A549 (cell line): ENCODE measurements around the gene NHSL1. TPM values are rescaled to one million over a fixed set of nuclear protein-coding genes. Genes with fewer than 3 reads are reported as not detected.

Source experiments
- ATAC-seq, 2 experiments: fragments of 200-7000 bp in 1 of 2; fragments of >200 bp in 1 of 2; cut with Nextera tagmentation in 1 of 2; cut with Tn5 transposase in 1 of 2; 3 replicates each; pipeline versions ENCODE4 v1.8.0 to v1.9.1; 2018 to 2020; ENCODE audit warnings: mild to moderate bottlenecking in 1 of 2, moderate library complexity in 1 of 2
- CTCF ChIA-PET: fragments of 300-600 bp; sonication (Branson Sonifier 250); formaldehyde crosslinking; extraction: SDS; loops from one replicate; lab custom pipeline; 2021; ENCODE audit warnings: antibody characterized with exemption, inconsistent platforms; lab: Yijun Ruan, JAX
- POLR2A ChIA-PET: fragments of 350-600 bp; formaldehyde crosslinking; extraction: SDS; loops from one replicate; lab custom pipeline; 2021; ENCODE audit warnings: antibody characterized with exemption, inconsistent platforms; lab: Yijun Ruan, JAX
- DNase-seq, 2 experiments: peaks; one replicate each; pipeline versions ENCODE4 v3.0.0 to v3.0.0-alpha.2; 2011 to 2016; ENCODE audit warnings: low read depth in 1 of 2, low spot score in 1 of 2
- FAIRE-seq: peaks from 2 replicates; lab custom pipeline; 2011; peaks lifted over from hg19 to GRCh38; lab: Jason Lieb, UNC
- H3K27ac ChIP-seq, 2 experiments: fragments of >200 bp; sonication (Bioruptor Twin); formaldehyde crosslinking; 3 replicates each; pipeline ENCODE4 v1.5.1; 2016 to 2017
- H3K4me1 ChIP-seq: fragments of >200 bp; sonication (Bioruptor Twin); formaldehyde crosslinking; 3 replicates; pipeline ENCODE4 v1.6.1; 2016
- H3K4me2 ChIP-seq: fragments of >200 bp; sonication (Bioruptor Twin); formaldehyde crosslinking; 3 replicates; pipeline ENCODE4 v1.6.1; 2016
- H3K4me3 ChIP-seq: fragments of >200 bp; sonication (Bioruptor Twin); formaldehyde crosslinking; 3 replicates; pipeline ENCODE4 v1.5.1; 2016
- H3K9me3 ChIP-seq: fragments of >200 bp; sonication (Bioruptor Twin); formaldehyde crosslinking; 3 replicates; pipeline ENCODE4 v1.6.1; 2016
- CBX8 ChIP-seq: fragments of 200-600 bp; sonication (generic); IDR thresholded peaks from 2 replicates; pipeline ENCODE4 v1.6.1; 2016
- CEBPB ChIP-seq, 2 experiments: fragments of >200 bp in 1 of 2; sonication (Bioruptor Twin) in 1 of 2; formaldehyde crosslinking in 1 of 2; IDR thresholded peaks; 2 replicates each; pipeline ENCODE4 v1.6.1; 2012 to 2016
- CHD4 ChIP-seq: fragments of 200-600 bp; sonication (generic); IDR thresholded peaks from 2 replicates; pipeline ENCODE4 v1.6.1; 2016; ENCODE audit warnings: antibody characterized with exemption, mild to moderate bottlenecking, borderline replicate concordance
- FOXS1 ChIP-seq: fragments of 250-450 bp; sonication (Bioruptor Pico); IDR thresholded peaks from 2 replicates; pipeline ENCODE4 v1.5.0; 2020; ENCODE audit warnings: mild to moderate bottlenecking, moderate library complexity
- JUN ChIP-seq, 2 experiments: fragments of >200 bp; sonication (Bioruptor Twin); formaldehyde crosslinking; IDR thresholded peaks; 2 replicates in 1 of 2; 3 replicates in 1 of 2; pipeline ENCODE4 v1.6.1; 2016 to 2017
- MAFK ChIP-seq: fragments of 450-650 bp; IDR thresholded peaks from 2 replicates; pipeline ENCODE4 v1.6.1; 2014; ENCODE audit not compliant: partially characterized antibody
- NR3C1 ChIP-seq: fragments of >200 bp; sonication (Bioruptor Twin); formaldehyde crosslinking; IDR thresholded peaks from 3 replicates; pipeline ENCODE4 v1.6.1; 2017
- POLR2A ChIP-seq: IDR thresholded peaks from 2 replicates; pipeline ENCODE4 v1.6.1; 2012; ENCODE audit warnings: mild to moderate bottlenecking, low read length
- RNF2 ChIP-seq: fragments of 200-600 bp; sonication (generic); IDR thresholded peaks from 2 replicates; pipeline ENCODE4 v1.6.1; 2016; ENCODE audit warnings: low read depth, mild to moderate bottlenecking, antibody characterized with exemption, moderate library complexity, borderline replicate concordance
- SREBF2 ChIP-seq: fragments of 450-650 bp; IDR thresholded peaks from 2 replicates; pipeline ENCODE4 v1.6.1; 2014; ENCODE audit warnings: mild to moderate bottlenecking, moderate library complexity
- ZC3H11A ChIP-seq: fragments of 450-650 bp; IDR thresholded peaks from 2 replicates; pipeline ENCODE4 v1.6.1; 2014; ENCODE audit warnings: antibody characterized with exemption, mild to moderate bottlenecking
- ZNF302 ChIP-seq: fragments of 250-450 bp; sonication (Bioruptor Pico); IDR thresholded peaks from 2 replicates; pipeline ENCODE4 v1.9.0; 2021; ENCODE audit warnings: inconsistent platforms, mild to moderate bottlenecking, moderate library complexity
- WGBS: methylation state at CpG from one replicate; pipeline ENCODE4 v1.1.6; 2017; ENCODE audit errors: missing lambda C conversion rate; 5-methylcytosine and 5-hydroxymethylcytosine counted together
- polyA plus RNA-seq, 4 experiments: library from polyadenylated mRNA; depleted of rRNA in 3 of 4; stranded (reverse); fragments of >200 nt; fragmentation: RNase III in 1 of 4; extraction: RNeasy Plus Mini Kit Qiagen cat#74134 plus additional on column Dnase treatment in 1 of 4; gene quantifications; 2 replicates in 3 of 4; 3 replicates in 1 of 4; pipeline ENCODE4 v1.2.3, GENCODE V29; 2011 to 2017
- TF ChIP-seq, protein P1 (sequence below): fragments of 250-450 bp; sonication (Bioruptor Pico); IDR thresholded peaks from 2 replicates; pipeline ENCODE4 v1.5.0; 2020; ENCODE audit warnings: low read depth, mild to moderate bottlenecking, moderate library complexity
- TF ChIP-seq, protein P2 (sequence below): IDR thresholded peaks from 2 replicates; pipeline ENCODE4 v1.6.1; 2012
- TF ChIP-seq, protein P3 (sequence below): fragments of 450-650 bp; IDR thresholded peaks from 2 replicates; pipeline ENCODE4 v1.6.1; 2014; ENCODE audit warnings: antibody characterized with exemption
- TF ChIP-seq, protein P4 (sequence below): fragments of >200 bp; sonication (Bioruptor Twin); formaldehyde crosslinking; IDR thresholded peaks from 2 replicates; pipeline ENCODE4 v1.6.1; 2016
- TF ChIP-seq, protein P5 (sequence below): fragments of >200 bp; sonication (Bioruptor Twin); formaldehyde crosslinking; IDR thresholded peaks from 3 replicates; pipeline ENCODE4 v1.5.1; 2016

The NHSL1 gene
- polyA plus RNA-seq, 2 of the 4 experiments (the other 2 are of a cell fraction): 1.6 to 2.8 TPM

DNA sequence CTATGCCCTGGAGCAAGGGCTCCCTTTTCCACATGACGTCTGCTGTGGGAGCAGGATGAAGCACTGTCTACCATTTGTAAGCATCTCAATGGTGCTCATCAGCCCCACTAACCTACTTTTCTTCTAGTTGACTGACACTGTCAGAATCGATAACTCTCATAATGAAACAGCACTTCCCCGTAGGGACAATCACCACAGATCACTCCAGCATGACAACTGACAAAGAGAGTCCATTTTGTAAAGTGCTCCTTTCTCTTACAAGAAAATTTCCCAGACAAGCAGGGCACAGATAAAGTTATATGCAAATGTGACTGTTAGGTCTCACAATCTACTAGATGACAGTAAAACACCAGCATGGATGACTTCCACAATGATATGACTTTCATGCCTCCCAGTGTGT is 48.8 kb downstream of the NHSL1 start:
- POLR2A ChIA-PET: no interaction called here
- no peak for ATAC-seq
- 76% methylated on average over 3 of the region's 3 CpGs for WGBS
- H3K27ac ChIP-seq: no peak overlapping the region
- no peak overlapping the region for H3K4me3 ChIP-seq
- CTCF ChIA-PET: no interaction called here
- H3K4me1 ChIP-seq: peaks cover 8% of the 10 kb centered on the region
- TF ChIP-seq, protein P1, sequence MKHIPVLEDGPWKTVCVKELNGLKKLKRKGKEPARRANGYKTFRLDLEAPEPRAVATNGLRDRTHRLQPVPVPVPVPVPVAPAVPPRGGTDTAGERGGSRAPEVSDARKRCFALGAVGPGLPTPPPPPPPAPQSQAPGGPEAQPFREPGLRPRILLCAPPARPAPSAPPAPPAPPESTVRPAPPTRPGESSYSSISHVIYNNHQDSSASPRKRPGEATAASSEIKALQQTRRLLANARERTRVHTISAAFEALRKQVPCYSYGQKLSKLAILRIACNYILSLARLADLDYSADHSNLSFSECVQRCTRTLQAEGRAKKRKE: no peak
- no peak for TF ChIP-seq ZNF302 (CRISPR knock-in tag)
- TF ChIP-seq SREBF2: no peak
- TF ChIP-seq, all 56 proteins: peak for 0
- Histone ChIP-seq H3K9me3 (no peaks in the 10 kb centered on the region), H3K4me2 (no peak overlapping the region)
- DNase-seq (no peak), FAIRE-seq (no peak)

DNA sequence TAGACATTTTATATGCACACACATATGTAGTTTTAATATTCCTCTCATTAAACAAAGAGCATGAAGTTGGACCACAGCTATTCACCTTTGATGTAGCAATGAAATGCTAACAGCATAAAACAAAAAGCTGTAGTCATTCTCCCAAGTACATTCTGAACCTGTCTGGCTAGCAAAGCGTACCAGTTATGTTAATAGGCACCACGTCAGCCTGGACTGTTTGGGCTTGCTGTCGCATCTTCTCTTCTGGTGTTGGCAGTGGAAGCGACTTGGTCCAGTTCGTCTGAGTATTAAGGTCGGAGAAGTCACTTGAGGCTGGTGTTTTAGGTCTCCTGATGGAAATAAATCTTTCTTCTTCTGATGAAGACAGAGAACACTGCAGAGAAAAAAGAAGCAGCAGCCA is 52.5 kb downstream of the NHSL1 start:
- Histone ChIP-seq H3K9me3 (no peaks in the 10 kb centered on the region), H3K4me2 (no peak overlapping the region), H3K4me1 (no peaks in the 10 kb centered on the region), H3K27ac (no peak overlapping the region), H3K4me3 (no peak overlapping the region)
- CTCF ChIA-PET: interaction anchor here (0.8 to 2.1 kb wide), 2 partner anchors 17 to 74 kb away, joined by 3 to 7 read pairs; no protein-coding TSS in a partner anchor
- ATAC-seq (no peak), FAIRE-seq (no peak), DNase-seq (no peak)
- TF ChIP-seq CHD4: no peak
- TF ChIP-seq, protein P2, sequence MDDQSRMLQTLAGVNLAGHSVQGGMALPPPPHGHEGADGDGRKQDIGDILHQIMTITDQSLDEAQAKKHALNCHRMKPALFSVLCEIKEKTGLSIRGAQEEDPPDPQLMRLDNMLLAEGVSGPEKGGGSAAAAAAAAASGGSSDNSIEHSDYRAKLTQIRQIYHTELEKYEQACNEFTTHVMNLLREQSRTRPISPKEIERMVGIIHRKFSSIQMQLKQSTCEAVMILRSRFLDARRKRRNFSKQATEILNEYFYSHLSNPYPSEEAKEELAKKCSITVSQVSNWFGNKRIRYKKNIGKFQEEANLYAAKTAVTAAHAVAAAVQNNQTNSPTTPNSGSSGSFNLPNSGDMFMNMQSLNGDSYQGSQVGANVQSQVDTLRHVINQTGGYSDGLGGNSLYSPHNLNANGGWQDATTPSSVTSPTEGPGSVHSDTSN: no peak
- no peak for TF ChIP-seq FOXS1
- no peak for TF ChIP-seq ZNF302 (CRISPR knock-in tag)
- TF ChIP-seq NR3C1: no peak
- TF ChIP-seq, protein P1: no peak
- TF ChIP-seq CEBPB (IDR thresholded peaks at IDR 0.05): no peak
- no peak for TF ChIP-seq POLR2A
- TF ChIP-seq JUN (IDR thresholded peaks at IDR 0.05): no peak
- POLR2A ChIA-PET: no interaction called here
- WGBS: 93% methylated on average over 6 of the region's 6 CpGs

DNA sequence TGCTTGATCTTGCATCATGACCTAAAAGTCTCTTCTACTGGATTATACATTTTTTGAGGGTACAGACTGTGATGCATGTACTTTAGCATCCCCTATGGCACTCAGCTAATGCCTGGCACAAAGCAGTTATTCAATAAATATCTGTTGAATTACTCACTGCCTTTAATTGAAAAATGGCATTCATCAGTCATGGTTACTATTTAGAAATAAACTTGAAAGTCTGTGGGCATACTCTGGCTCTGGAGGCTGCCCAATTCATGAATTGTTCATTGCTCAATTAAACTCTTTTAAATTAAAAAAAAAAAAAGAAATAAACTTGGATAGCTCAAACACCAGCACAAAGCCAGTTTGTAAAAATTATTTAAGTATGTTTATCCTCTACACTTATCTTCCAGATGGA is 55.3 kb downstream of the NHSL1 start:
- no peak overlapping the region for H3K27ac ChIP-seq
- FAIRE-seq: no peak
- CTCF ChIA-PET: interaction anchor here (1.0 to 1.4 kb wide), 3 partner anchors 10 to 146 kb away, joined by 3 read pairs; no protein-coding TSS in a partner anchor

DNA sequence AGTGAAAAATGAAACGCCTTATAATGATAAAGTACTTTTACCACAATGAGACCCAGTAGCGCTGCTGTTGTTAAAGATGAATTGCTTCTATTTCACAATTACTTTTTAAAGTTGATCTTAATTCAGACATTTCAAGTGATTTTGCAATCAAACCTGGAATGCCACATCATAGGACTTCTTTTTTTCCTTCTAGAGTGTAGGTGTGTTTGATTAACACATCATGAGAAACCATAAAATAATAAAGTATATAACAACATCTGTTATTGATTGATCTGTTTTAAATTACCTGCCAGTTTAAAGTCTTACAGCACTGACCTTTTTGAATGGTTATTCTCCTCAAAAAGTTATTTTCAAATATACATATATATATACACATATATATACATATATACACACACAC is 56.6 kb downstream of the NHSL1 start:
- ChIA-PET POLR2A (no interaction called here), CTCF (interaction anchor here (1.7 kb wide), 1 partner anchor 67 kb away, joined by 7 read pairs; no protein-coding TSS in a partner anchor)
- H3K4me2 ChIP-seq: no peak overlapping the region
- TF ChIP-seq, protein P3, sequence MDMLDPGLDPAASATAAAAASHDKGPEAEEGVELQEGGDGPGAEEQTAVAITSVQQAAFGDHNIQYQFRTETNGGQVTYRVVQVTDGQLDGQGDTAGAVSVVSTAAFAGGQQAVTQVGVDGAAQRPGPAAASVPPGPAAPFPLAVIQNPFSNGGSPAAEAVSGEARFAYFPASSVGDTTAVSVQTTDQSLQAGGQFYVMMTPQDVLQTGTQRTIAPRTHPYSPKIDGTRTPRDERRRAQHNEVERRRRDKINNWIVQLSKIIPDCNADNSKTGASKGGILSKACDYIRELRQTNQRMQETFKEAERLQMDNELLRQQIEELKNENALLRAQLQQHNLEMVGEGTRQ: no peak
- no peak overlapping the region for H3K4me3 ChIP-seq
- no peaks in the 10 kb centered on the region for H3K4me1 ChIP-seq
- FAIRE-seq: no peak
- ATAC-seq: no peak
- WGBS: 93% methylated on average over 2 of the region's 2 CpGs
- H3K27ac ChIP-seq: no peak overlapping the region
- no peaks in the 10 kb centered on the region for H3K9me3 ChIP-seq
- no peak for DNase-seq

More for the DNA sequence above, 55.3 kb downstream of the NHSL1 start:
- POLR2A ChIA-PET: no interaction called here
- H3K4me3 ChIP-seq: no peak overlapping the region
- no peak for ATAC-seq
- no peak for DNase-seq
- TF ChIP-seq ZC3H11A (no peak), JUN (IDR thresholded peaks at IDR 0.05) (no peak), SREBF2 (no peak), CBX8 (no peak), MAFK (no peak), RNF2 (no peak)
- TF ChIP-seq, protein P4, sequence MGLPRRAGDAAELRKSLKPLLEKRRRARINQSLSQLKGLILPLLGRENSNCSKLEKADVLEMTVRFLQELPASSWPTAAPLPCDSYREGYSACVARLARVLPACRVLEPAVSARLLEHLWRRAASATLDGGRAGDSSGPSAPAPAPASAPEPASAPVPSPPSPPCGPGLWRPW: no peak
- TF ChIP-seq, protein P5, sequence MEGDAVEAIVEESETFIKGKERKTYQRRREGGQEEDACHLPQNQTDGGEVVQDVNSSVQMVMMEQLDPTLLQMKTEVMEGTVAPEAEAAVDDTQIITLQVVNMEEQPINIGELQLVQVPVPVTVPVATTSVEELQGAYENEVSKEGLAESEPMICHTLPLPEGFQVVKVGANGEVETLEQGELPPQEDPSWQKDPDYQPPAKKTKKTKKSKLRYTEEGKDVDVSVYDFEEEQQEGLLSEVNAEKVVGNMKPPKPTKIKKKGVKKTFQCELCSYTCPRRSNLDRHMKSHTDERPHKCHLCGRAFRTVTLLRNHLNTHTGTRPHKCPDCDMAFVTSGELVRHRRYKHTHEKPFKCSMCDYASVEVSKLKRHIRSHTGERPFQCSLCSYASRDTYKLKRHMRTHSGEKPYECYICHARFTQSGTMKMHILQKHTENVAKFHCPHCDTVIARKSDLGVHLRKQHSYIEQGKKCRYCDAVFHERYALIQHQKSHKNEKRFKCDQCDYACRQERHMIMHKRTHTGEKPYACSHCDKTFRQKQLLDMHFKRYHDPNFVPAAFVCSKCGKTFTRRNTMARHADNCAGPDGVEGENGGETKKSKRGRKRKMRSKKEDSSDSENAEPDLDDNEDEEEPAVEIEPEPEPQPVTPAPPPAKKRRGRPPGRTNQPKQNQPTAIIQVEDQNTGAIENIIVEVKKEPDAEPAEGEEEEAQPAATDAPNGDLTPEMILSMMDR: no peak
- TF ChIP-seq, all 56 proteins: peak for 0
- H3K4me1 ChIP-seq: no peaks in the 10 kb centered on the region
- H3K9me3 ChIP-seq: no peaks in the 10 kb centered on the region
- no peak overlapping the region for H3K4me2 ChIP-seq
